Limb (tissue), 2 donors: ENCODE data around the gene NCF4.

ENCODE experiments used
- DNase-seq, 2 donors: peaks; one replicate each; pipeline ENCODE4 v3.0.0-alpha.2; 2016; ENCODE audit errors: extremely low spot score in 2 of 2

NCF4 gene

GRCh38 chr22:36894266-36894665, 33.5 kb downstream of the NCF4 start:
- DNase-seq, result no peak

DNA sequence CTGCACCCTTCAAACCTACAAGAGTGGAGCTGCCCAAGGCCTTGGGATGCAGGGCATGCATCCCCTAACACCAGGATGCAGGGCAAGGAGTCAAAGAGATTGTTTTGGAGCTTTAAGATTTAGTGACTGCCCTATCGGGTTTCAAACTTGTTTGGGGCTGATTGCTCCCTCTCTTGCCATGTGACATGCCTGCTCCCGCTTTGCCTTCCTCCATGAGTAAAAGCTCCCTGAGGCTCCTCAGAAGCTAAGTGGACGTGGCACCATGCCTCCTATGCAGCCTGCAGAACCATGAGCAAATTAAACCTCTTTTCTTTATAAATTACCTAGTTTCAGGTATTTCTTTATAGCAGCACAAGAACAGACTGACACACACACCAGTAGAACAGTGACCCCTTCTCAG, 36.8 kb downstream of the NCF4 start:
- DNase-seq, result no peak

DNA sequence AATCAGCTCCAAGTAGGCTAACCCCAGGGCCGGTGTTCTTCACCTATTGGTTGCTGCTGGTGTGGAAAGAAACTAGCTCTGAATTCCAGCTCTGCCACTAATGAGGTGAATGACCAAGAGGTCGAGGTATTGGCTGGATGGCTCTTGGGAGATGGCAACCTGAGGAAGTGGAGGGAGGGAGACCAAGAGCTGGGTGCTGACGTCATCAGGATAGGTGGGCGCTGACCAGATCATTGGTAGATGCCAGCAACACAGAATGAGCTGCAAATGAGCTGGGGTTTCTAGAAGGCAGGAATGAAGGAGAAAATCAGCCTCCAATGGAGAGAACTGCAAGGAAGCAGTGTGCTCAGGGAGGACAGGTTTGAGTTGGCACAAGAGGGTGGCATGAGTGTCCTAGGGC, 37.9 kb downstream of the NCF4 start:
- no peak for DNase-seq

DNA sequence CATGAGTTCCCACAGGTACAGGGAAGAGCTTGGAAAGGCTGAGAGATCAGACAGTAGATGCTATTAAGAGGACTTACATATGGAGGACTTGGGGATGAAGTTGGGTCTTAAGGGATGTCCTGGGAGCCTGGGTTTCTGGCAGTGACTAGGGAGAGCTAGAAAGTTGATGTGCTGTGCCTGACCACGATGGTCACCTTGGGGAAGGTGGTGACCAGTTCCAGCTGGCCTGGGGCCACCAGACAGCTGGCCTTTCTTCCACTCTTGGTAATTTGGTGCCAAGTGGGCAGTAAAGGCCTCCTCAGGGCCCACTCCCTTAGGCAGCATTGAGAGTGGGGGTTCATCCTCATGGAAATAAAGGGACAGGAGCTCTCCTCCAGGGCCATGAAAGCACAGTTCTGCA, 38.7 kb downstream of the NCF4 start:
- DNase-seq, result no peak

GRCh38 chr22:36900225-36900624, 39.4 kb downstream of the NCF4 start:
- no peak for DNase-seq

- DNase-seq, result no peak
Measured at GRCh38 chr22:36900880-36901279, 40.1 kb downstream of the NCF4 start.

DNA sequence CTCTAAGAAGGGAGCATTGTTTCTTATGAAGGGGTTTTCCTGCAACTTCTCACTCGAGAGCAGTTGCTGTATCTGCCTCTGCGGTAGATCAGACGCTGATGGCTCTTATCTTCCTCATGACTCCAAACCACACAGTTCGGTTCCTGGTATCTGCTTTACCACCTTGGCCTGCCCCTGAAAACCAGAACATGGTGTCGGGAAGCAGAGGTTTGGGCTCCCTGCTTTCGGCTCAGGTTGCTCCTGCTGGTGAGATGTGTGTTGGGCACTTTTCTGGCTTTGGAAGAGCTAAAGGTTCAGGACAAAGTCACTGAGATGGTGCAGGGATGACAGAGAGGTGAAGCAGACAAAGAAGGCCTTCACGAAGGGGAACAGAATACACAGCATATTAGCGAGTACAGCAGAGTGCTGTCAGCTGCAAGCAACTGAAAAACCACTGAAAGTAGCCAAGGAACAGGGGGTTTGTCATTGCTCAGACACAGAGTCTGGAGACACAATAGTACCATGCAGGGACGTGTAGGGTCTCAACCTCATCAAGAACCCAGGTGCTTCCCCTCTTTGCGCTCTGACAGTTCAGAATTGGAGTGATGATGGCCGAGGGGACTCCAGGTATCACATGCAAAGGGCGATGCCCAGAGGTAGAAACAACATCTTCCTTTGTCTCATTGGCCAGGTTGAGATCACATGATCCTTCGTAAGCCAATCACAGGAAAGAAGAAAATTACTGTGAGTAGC, 40.8 kb downstream of the NCF4 start:
- no peak for DNase-seq

DNA sequence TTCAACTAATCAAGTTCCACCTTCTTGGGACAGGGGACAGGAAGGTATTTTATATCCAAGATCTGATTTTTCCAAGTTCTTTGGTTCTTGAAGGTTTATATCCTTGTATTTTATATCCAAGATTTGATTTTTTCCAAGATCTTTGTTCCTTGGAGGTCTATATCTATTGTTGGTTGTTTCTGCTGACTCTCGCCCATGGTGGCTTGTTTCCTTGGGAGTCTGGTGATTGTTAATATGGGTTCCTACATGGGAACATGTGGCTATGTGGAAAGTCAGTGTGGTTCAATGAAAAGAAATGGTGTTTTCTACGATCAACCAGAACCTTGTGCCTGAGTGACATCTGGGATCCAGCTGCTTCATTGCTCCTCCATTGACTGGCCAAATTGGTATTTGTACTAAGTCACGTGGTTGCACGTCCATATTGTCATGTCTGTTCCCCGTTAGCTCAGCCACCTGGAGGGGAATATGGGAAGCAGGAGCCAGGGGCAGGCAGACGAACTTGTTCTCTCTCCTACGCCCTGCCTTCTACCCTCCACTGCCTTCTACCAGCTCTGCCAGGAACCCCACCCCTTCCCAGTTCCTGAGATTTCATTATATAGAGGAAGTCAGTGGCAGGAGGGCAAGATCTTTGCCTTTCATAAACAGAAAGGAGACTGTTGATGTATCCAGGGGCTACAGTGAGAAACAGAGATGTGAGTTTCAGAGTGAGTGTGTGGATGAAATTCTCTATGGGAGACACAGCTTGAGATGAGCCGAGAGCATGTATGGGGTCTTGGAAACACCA, 41.5 kb downstream of the NCF4 start:
- DNase-seq, result no peak

DNA sequence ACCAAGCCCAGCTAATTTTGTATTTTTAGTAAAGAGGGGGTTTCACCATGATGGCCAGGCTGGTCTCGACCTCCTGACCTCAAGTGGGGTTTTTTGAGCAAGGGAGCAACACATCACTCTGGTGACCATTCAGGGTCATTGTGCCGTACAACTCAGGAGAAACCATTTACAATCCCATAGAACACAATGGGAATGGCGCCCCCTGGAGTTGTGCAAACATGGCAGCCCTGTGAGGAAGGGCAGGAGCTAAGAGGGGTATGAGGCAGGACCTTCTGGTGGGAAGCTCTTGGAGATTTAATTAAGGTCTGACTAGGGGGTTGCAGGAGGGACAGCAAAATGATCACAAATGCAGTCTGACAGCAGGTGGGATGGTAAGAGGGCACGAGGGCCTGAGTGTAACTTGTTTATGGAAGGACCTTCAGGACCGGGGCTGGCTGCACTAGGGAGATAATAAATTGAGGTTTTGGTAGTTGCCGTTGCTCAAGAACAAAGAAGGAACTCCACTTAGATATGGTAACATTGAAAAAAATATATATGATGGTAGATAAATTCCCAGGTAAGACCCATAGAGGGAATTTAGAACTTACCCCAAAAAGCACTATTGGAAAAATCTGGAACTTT, 43.6 kb downstream of the NCF4 start:
- DNase-seq, result no peak

GRCh38 chr22:36907253-36908195, 46.7 kb downstream of the NCF4 start:
- DNase-seq, result no peak

DNA sequence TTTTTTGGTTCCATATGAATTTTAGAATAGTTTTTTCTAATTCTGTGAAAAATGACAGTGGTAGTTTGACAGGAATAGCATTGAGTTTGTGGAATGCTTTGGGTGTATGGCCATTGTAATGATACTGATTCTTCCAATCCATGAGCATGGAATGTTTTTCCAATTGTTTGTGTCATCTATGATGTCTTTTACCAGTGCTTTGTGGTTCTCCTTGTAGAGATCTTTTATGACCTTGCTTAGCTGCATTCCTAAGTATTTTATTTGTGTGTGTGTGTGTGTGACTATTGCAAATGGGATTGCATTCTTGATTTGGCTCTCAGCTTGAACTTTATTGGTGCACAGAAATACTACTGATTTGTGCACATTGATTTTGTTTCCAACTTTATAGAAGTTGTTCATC, 49.7 kb downstream of the NCF4 start:
- no peak for DNase-seq

GRCh38 chr22:36911887-36912661, 51.3 kb downstream of the NCF4 start:
- no peak for DNase-seq

DNA sequence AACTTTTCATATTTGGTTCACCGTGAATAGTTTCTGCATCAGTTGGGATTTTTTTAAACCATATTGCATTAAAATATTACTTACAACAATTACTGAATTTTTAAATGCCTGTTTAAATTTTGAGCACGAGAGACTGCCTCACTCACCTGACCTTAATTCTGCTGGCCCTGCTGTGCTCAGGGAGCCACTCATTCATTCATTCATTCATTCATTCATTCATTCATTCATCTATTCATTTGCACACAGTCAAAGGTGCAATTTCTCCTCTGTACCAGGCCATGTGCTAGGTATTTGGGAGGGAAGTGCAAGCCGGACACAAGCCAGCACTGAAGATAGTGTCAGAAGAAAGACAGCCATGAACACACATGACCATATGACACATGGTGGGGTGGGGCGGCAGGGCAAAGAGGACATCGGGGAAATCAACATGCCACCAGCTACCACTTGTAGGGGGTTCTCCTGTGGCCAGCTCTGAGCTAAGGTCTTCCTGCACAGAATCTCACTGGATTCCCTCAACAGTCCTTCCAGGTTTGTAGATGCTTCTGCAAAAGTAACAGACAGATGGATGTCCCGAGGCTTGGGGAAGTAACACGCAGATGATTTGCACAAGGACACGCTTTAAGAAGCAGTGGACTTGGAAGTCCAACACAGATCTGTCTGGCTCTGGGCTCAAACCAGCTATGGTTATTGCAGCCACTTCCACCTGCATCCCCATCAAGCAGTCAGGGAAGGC, 52.1 kb downstream of the NCF4 start:
- DNase-seq, result no peak

DNA sequence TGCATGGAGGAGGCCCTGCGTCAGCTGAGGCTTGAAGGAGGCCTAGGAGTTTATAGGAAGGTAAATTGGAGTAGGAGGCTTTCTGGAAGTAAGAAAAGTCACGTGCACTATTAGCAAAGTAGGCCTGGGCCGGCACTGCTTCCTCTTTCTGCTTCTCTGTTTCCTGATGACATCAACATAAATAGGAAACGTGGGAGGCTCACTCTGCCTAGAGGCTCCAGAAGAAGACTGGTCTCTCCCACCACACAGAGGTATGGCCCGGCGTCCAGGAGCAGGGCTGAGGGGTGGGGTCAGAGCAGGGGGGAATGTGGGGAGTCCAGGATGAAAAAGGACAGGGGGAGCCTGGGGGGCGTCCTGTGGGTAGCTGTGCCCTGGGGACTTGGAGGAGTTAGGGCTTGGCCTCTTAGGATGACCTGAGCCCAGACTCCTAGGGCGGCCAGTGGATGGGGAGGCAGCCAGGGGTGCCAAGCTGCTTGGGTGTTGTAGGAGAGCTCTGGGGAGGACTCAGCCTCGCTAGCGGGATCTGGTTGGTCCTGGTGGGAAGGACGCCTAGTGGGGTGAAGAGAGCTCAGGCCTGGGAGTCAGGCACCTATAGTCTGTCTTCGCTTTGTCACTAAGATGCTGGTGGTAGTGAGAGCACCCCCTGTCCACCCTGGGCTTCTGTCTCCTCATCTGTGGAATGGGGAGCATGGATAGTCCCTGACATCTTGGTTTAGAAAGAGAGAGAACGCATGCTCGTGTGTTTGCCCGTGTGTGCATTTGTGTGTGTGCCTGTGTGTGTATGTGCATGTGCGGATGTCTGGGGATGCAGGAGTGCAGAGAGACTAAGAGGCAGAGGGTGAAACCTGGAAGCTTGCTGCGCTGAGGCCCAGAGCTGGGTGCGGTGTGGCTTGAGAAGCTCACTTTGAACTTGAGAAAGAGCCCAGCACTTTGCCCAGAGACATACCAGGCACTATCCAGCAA, 52.9 kb downstream of the NCF4 start, which contains the start of gene CSF2RB:
TSS of gene CSF2RB (plus strand) at position 202 of the 963 bp plus-strand sequence. CDS start 8,580 bp downstream, outside the sequence.
- DNase-seq, result no peak

GRCh38 chr22:36914390-36914752, 53.6 kb downstream of the NCF4 start:
- no peak for DNase-seq

DNA sequence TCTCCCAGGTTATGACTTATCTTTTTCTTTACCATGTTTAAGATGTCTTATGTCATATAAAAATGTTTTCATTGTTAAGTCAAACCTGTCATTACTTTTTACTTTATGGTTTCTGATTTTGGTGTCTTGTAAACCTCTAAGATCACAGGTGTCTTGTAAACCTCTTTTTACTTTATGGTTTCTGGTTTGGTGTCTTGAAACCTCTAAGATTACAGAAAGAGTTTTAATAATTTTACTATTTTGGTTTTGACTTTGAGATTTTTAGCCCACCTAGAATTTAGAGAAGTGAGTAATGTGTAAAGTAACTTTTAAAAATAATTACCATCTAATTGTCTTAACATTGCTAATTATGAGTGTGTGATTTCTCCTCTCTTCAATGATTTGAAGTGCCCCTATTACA, 55.2 kb downstream of the NCF4 start:
- no peak for DNase-seq

DNA sequence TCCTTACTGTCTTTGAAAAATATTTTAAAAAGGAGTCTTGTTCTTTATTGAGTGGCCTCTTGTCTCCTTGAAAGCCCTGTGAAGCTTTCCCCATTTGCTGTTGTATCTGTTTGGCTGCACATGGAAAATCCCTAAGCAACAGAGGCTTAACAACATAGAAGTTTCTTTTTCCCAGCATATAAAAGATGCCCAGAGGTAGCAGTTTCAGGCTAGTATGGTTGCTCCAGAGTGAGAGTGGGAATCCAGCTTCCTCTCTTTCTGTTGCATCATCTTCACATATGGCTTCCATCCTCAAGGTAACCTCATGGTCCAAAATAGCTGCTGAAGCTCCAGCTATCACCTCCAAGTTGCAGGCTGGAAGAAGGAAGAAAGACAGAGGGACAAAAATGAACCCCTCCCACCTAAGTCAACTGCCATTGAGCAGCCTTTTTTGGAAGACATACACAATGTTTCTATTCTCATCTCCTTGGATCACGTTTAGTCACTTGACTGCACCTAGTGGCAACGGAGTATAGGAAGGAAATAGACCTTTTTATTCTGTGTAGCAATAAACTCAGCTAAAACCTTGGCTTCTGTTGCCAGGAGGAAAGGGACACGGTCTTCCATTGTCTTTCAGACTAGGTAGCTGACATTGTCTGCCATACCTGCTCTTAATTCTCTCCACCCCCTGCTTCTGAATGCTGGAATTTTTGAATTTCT, 57.9 kb downstream of the NCF4 start:
- no peak for DNase-seq
